Measurements from ENCODE around the gene IGFBP3.
"Not testable (repeated sequence)": the region's sequence is repeated elsewhere in the genome, so short reads cannot be mapped to it uniquely, and the experiment has no call there.

Gene IGFBP3

GRCh38 chr7:45920502-45921380 lies at the start of gene IGFBP3:
IGFBP3 (minus strand) TSS chr7:45921272; CDS start chr7:45921140, 132 bp downstream.
- no peak for DNase-seq

DNA sequence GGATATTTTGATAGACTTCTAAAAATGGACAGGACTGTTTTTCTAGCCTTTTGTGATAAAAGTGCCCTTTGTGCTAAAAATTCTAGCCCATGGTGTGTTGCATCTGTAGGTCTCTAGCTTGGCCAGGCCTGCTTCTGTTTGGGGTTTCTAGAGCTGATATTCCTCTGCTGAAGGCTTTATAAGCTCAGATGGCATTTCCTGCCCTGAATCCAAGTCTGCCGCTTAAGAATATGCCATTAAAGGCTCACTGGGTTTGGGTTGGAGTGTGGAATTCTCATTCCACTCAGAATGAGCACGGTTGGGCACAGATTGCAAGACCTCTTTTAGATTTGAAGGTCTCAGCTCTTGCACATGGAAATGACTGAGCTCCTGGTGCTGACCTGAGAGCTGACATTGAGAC lies 49.4 kb upstream of the IGFBP3 start:
- DNase-seq, result no peak

GRCh38 chr7:45969940-45970339 lies 48.9 kb upstream of the IGFBP3 start:
- DNase-seq, result no peak

DNA sequence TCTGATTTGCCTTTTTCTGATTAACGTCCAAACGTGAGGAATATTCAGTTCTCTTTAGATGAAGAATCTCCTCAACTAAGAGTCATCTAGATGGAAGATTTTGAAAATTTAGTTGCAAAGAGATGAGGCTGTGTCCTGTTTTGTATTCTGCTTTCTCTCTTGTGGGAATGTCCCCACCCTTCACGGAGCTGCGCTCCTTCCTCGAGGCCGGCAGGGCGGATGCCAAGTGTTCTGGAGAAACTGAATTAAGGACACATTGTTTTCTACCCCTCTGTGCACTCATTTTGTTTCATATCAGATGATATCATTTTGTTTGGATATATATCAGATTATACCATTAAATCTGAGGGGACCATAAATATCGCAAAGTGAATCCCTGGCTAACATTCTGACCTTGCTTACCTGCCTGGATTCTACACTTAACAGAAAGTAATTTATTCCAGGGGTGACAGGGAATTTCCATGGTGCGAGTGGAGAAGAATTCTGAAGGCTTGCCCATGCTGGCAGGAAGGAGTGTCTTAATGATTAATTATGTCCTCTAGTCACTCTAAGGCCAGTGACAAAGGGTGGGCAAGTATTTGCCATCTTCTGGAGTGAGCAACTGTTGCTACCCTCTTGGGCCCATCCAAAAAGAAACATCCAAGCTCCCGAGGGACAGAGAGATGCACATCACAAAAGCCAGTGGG lies 47.9 kb upstream of the IGFBP3 start:
- DNase-seq, result no peak

DNA sequence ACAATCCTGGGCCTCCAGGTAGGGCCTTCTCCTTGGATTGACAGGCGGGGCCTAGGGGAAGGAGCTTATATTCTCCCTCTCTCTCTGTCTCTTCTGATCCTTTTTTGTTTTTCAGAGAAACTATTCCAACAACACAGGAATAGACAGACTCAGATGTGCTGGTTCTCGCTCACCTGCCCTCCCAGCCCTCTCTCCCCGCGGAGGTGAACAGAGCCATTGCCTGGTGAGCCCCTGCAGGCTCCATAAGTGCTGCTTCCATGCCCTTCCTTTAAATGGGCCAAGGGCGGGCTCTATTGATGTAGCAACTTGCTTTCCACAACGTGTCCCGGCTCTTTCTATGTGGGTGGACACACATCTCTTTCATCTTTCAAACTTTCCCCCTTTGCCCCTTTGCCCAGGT lies 47.2 kb upstream of the IGFBP3 start:
- no peak for DNase-seq

DNA sequence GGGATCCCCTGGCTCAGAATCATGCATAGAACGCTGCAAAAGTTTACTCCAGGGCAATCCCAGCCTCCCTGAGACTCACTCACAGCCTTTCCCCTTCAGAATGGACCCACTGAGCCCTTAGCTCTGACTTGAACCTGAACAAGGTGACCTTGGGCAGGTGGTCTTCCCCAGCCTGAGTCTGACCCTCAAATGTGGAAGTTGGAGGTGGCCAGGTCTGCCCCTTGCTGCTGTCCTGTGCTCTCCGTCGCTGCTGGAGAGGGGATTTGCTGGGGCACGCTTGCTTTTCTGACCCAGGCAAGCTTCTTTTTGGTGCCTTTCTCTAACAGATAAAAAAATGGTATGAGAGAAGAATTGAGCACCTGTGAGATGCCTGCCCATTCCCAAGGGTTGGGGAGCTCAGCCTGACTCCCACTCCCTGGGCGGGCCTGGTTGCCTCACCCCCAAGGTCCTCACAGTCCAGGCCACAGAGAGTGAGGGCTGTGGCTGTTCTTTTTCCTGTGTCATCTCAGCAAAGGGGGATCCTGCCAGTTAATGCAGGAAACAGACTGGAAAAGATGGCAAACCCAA lies 46.6 kb upstream of the IGFBP3 start:
- no peak for DNase-seq

DNA sequence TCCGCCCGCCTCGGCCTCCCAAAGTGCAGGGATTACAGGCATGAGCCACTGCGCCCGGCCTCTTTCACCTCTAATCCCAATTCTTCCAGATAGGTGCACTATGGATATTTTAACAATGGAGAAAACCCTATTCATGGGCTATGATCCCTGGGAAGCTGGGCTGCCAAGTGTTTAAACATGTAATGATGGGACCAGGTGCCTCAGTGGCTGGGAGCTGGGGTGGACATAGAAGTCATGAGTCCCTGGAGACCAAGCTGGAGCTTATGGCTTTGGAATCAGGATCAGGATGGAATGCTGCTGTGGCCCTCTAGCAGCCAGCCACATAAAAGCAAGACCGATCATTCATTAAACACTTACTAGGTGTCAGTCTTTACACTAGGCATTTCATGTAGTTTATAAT lies 41.8 kb upstream of the IGFBP3 start:
- DNase-seq, result no peak

GRCh38 chr7:45957721-45958120 lies 36.6 kb upstream of the IGFBP3 start:
- DNase-seq, result no peak

DNA sequence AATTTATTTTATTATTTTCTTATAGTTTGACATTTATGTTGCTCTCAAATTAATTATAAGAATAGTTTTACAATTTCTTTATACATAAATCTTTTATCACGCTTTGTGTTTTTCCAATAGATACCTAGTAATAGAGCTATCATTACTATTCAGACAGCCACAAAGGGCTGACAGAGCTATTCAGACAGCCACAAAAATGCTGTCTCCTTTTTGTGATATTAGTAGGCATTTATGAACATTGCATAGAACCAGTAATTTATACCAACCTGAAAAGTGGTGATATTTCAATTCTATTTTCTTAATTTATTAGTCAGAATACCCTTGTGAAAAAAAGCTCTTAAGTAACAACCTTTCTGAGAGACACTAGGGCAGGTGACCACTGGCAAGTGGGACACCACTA lies 34.2 kb upstream of the IGFBP3 start:
- no peak for DNase-seq

GRCh38 chr7:45953055-45953454 lies 32.0 kb upstream of the IGFBP3 start:
- DNase-seq, result not testable (repeated sequence)

DNA sequence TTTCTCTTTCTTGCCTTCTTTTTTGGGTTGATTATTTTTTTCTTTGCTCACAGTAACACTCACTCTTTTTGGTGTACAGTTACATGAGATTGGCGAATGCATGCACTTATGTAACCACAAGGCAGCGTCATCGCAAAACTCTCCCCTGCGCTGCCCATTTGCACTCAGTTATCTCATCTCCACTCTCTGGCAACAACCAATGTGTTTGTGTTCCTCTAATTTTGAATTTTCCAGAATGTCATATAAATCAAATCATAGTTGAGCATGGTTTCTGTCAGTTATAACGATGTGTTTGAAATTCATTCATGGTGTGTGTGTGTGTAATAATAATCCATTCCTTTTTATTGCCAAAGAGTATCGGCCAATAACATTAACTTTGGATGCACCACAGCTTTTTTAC lies 23.0 kb upstream of the IGFBP3 start:
- no peak for DNase-seq

- no peak for DNase-seq
Measured at GRCh38 chr7:45940939-45941338, 19.9 kb upstream of the IGFBP3 start.

DNA sequence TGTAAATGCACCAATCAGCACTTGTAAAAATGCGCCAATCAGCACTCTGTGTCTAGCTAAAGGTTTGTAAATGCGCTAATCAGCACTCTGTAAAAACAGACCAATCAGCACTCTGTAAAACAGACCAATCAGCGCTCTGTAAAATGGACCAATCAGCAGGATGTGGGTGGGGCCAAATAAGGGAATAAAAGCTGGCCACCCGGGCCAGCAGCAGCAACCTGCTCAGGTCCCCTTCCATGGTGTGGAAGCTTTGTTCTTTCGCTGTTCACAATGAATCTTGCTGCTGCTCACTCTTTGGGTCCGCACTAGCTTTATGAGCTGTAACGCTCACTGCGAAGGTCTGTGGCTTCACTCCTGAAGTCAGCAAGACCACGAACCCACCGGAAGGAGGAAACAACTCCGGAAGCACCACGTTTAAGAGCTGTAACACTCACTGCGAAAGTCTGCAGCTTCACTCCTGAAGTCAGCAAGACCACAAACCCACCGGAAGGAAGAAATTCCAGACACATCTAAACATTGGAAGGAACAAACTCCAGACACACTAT lies 19.2 kb upstream of the IGFBP3 start:
- DNase-seq, result not testable (repeated sequence)

- DNase-seq, result no peak
Measured at GRCh38 chr7:45939574-45939973, 18.5 kb upstream of the IGFBP3 start.

DNA sequence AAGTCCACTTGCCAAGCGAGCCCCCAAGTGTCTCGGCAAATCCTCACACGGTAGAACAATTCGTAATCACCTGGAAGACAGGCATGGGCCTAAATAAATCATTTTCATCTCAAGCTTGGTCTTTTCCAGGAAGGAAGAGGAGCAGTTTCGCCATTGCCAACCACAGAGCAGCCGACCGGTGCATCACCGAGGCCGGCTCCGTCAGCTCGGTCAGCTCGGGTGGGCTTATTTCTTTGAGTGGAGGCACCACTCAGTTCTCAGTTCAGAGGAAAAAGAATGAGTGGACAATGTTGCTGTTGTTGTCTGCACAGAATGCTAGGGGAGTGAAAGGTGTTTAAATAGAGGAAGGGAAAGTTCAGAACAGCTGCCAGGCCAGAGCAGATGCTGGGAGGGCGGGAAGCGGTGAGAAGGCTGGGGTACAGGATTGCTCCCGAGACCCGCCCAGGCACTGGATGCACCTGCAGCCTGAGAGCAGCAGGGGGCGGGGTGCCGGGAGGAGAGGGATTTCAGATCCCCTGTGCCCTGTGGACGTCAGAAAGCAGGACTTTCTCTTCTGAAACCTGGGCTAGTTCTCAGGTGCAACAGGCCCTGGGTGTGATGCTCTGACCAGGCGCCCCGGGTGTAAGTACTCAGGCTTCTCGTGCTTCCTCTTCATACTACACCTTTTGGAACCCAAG lies 17.7 kb upstream of the IGFBP3 start:
- peak; percentile 49 to 58 for DNase-seq

GRCh38 chr7:45937862-45938261 lies 16.8 kb upstream of the IGFBP3 start:
- DNase-seq, result no peak

- no peak for DNase-seq
Measured at GRCh38 chr7:45937301-45937700, 16.2 kb upstream of the IGFBP3 start.

DNA sequence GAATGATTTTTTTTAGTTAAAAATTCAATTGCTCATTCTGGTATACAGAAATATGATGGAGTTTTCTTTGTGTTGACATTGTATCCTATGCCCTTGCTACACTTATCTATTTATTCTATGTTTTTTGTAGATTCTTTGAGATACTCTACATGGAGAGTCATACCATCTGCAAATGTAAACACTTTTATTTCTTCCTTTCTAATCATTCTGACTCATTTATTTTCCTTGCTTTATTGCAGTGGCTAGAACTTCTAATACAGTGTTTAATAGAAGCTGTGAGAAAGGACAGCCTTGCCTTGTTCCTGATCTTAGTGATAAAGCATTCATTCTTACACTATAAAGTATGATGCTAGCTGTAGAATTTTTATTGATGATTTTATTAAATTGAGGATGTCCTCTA lies 9.9 kb upstream of the IGFBP3 start:
- no peak for DNase-seq

GRCh38 chr7:45927721-45928120 lies 6.6 kb upstream of the IGFBP3 start:
- no peak for DNase-seq

DNA sequence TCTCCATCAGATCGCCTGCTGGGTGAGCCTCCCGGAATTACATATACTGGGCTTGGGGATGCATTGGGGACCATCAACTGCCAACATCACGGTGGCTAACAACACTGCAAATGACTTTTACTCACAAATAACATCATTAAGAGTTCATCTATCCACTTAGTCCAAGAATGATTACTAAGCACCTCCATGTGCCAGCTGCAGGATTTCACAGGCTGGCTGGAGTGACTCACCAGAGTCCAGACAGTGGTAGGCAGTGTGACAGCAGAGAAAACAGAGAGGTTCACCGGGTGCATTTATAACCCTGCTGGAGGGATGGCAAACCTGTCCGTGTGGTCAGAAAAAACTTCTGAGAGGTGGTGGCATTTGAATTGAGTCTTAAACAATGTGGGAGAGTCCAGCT lies 3.2 kb upstream of the IGFBP3 start:
- no peak for DNase-seq

GRCh38 chr7:45923818-45924217 lies 2.7 kb upstream of the IGFBP3 start:
- DNase-seq, result no peak

DNA sequence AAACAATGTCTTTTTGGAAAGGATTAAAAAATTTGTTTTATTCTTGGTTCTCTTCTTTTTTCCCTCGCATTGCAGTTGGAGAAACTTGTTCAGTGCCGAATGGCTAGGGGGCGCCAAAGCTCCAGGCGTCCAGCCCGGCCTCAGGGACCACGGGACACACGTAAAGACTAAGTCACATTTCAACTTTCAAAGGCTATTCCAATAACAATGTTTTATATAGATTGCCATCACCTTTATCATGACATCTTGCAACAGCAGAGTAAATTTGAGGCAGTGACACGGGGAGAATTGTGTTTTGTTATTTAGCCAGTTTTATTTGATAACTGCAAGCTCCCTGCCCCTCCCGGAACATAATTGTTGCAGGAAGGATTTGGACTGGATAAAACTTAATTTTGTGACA lies 2.2 kb upstream of the IGFBP3 start:
- peak; percentile 54 to 55 for DNase-seq

- DNase-seq, result no peak
Measured at GRCh38 chr7:45922810-45923209, 1.7 kb upstream of the IGFBP3 start.
